Fibroblast of gingiva (primary cell): ENCODE results near the gene PCSK7.

Experiments
- DNase-seq: peaks from one replicate; pipeline ENCODE4 v3.0.0-alpha.2; 2011; ENCODE audit warnings: low read depth

PCSK7 gene

GRCh38 chr11:117230999-117231841 is 653 bp downstream of the PCSK7 start:
- no peak for DNase-seq

GRCh38 chr11:117230286-117230961 is 1.4 kb downstream of the PCSK7 start:
- DNase-seq: no peak

GRCh38 chr11:117229931-117230285 is 2.0 kb downstream of the PCSK7 start:
- DNase-seq: no peak

GRCh38 chr11:117229411-117229810 is 2.5 kb downstream of the PCSK7 start:
- DNase-seq: no peak

- DNase-seq: no peak
Measured at GRCh38 chr11:117228091-117228490, 3.8 kb downstream of the PCSK7 start.

GRCh38 chr11:117226388-117227385 is 5.2 kb downstream of the PCSK7 start:
- peak; percentile 70 for DNase-seq

GRCh38 chr11:117225553-117226170 is 6.2 kb downstream of the PCSK7 start:
- DNase-seq: no peak

DNA sequence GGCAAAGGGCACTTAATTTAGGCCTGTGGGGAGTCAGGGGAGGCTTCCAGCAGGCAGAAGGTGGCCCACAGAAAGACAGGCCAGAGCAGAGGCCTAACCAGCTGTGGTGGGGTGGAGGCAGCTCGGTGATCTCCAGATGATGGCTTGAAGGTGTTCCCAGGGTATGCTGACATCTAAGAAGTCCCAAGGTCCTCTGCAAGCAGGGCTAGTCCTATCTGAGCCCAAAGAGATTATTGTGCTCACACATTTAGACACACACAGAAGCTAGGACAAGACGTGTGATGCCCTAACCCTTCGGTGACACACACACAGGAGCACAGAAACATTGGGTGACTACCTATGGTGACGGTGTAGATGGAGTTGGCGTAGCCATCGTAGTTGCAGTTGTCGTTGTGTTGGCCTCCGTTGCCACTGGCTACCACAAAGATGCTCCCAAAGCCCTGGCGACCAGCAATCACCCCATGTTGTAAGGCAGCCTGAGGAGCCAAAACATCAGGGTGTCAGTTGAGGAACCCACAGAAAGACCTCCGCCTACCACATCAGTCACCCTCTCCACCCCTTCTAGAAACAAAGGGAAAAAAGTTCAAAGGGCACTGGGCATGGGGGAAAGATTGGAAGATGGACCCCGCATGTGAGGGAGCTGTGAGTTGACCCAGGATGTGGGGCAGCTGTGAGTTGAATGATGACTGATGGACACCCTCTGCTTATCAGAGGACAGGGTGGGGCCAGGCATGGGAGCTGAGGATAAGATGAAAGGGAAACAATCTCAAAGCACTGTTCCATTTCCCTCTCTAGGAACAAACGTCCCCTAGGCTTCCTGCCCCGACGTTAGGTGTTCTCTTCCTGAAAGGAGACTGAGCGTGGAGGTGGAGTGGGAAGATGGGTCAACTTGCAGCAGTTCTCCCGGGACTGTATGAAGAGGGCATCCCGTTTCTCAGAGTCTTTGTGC is 7.9 kb downstream of the PCSK7 start:
- DNase-seq: no peak

GRCh38 chr11:117222991-117223740 is 8.7 kb downstream of the PCSK7 start:
- no peak for DNase-seq

DNA sequence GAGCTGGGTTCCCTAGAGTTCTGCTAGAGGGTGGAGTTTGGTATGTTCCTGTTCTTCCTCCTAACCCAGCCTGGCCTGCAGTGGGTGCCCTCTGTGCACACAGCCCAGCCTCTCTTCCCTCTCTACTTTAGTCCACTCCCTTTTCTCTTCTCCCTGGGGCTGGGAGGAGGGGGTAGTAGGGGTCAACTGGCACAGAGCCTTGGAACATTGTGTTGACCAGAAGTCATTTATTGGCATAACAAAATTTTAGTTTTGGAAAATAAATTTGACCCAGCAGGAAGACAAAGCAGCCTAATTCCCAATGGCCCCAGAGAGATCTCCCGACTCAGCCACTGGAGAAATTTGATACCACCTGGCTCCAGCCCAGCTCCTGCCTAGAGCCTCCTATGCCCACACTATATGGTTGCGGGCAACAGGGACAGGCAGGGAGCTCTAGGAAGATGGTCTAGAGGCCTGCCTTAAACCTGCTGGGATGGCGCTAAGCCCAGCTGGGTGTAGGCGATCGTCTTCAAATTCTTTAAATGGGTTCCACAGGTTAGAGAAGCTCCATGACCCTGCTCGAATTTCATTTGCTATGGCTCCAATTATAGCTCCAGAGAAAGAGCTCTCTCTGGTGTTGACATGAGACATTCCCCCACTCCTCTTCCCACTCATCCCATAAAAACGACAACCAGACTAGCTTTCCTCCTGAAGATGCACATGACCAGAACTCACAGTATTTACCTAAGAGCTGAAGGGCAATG is 9.9 kb downstream of the PCSK7 start:
- DNase-seq: peak; percentile 90

DNA sequence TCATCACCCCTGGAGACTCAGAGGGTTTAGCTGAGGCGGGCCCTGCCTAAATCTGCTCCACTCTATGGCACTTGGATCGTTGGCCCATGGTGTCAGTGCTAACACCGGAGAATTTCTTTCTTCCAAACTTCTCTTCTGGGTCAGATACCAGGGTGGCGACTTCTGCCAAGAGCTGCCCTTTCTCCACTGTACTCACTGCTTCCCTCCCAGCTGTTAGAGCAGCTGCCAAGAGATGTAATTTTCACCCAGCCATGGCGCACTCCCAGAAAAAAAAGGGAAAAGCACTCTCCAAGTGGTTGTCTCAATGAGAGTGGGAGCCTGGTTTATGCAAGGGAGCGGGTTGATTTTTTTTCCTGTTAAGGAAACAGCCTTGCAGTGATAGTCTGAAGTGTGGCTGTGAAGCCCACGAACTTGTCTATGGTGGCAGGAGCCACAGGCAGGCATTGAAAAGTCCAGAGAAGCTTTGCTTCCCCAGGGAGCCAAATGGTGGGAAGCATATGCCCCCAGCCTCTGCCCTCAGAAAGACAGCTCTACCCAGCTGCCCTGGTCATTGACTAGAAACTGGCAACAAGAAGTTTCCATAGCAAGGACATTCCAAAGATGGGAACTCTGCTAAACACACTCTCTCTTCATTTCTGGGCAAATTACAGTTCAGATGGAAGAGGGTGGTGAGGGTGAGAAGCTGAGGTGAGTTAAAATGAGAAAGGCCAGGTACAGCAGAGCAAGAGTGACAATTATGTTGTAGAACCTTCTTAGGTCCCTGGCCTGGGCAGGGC is 10.7 kb downstream of the PCSK7 start:
- peak; percentile 84 for DNase-seq

- DNase-seq: no peak
Measured at GRCh38 chr11:117220568-117220967, 11.3 kb downstream of the PCSK7 start.

DNA sequence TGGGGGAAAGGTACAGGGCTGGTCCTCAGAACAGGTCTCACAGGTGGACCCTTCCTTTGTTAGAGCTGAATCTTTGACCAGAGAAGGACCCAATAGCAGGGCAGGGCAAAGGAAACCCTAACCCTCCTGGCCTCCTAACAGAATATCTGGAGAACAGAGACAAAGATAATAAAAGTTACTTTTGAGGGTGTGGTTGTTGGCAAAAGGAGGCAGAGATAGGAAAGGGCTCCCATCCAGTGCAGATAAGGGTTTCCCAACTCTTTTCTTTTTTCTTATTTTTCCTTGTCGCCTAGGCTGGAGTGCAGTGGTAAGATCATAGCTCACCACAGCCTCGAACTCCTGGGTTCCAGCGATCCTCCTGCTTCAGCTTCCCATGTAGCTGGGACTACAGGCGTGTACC is 11.9 kb downstream of the PCSK7 start:
- DNase-seq: no peak

DNA sequence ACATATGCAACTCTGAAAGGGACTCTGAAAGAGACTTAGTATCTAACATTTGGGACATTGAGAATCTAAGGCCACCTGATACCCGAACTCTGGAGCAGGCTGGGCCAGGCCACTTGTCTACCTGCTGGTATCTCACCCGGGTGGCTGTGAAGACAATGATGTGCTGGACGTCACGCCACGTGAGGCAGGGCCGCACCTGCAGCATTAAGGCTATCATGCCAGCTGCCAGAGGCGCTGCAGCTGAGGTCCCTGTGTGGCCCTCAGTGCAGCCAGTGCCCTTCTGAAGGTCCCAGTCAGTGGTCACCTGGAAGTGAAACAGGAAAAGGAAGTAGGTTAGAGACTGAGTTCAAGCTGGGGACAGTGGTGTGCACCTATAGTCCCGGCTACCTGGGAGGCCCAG is 12.4 kb downstream of the PCSK7 start:
- no peak for DNase-seq

DNA sequence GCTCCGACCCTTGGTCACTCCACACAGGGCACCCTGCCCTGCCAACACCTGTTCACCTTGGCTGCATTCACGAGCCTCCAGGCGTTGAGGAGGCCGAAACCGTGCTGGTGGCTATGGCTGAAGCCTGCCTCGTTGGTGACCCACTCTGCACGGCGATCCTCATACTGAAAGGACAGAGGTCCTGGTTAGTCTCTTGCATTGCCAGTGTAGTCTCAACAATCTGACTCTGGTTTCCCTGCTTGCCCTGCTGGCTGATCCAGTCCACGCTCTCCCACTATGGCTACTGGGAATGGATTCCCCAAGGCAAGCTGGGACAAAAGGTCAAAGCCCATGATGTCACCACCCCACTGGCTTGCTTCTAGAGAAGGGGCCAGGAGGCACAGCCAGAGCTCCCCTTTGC is 12.9 kb downstream of the PCSK7 start:
- no peak for DNase-seq

DNA sequence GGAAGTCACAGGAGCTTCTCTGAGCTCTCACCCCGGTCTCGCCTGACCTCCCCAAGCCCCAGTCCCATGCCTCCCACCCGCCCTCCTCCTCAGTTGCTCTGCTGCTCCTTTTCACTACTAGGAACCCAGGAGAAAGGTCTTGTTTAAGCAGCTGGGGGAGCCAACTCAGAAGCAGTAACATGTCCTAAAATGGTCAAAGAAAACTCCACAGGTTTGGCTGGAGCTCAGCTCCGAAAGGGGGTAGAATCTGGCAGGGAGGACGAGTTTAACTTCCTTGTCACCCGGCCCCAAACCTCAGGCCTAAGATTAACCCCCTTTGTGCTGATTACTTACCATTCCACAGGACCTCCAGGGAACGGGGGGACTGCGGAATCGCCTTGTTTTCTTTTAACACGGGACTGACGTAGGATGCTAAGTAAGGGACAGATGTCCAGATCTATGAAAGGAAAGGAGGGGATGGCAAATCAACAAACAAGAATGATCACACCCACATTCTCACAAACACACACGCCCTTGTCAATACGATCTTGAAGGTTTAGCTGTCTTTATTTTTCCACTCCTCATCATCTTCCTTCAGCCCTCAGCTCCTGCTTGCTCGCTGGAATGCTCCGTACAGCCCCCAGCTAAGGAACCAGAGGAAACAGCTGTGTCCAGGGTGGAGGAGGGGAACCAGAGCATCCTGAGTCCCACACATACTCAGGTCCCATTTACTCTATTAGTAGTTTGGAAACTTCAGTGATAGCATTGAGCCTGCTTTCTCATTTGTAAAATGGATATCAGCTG is 13.5 kb downstream of the PCSK7 start:
- DNase-seq: no peak
